Measurements from ENCODE around the gene PNPLA7. TPM values are rescaled to one million over a fixed set of nuclear protein-coding genes. Genes with fewer than 3 reads are reported as not detected.

PNPLA7 gene
- total RNA-seq, 1 experiment from 2014 or later = 1.3 TPM

- ChIA-PET CTCF (interaction anchor here (0.5 to 2.7 kb wide), 2 partner anchors 12 to 13 kb away, joined by 3 to 11 read pairs; no protein-coding TSS in a partner anchor), POLR2A (no interaction called here)
- Mint-ChIP-seq H3K4me1 (no peaks in the 10 kb centered on the region), H3K27ac (no peak overlapping the region), H3K9me3 (no peaks in the 10 kb centered on the region), H3K27me3 (ENCODE audit: low read depth) (no peaks in the 10 kb centered on the region), H3K36me3 (no peaks in the 10 kb centered on the region), H3K4me3 (no peak overlapping the region)
- TF ChIP-seq CBFB (CRISPR knock-in tag; IDR thresholded peaks at IDR 0.05; ENCODE audit: low read depth) = no peak
- TF ChIP-seq IRF2 (CRISPR knock-in tag; IDR thresholded peaks at IDR 0.05; ENCODE audit: borderline replicate concordance, low read depth) = no peak
- no peak for TF ChIP-seq CREB1 (CRISPR knock-in tag; IDR thresholded peaks at IDR 0.05)
- TF ChIP-seq CREM (CRISPR knock-in tag; IDR thresholded peaks at IDR 0.05) = no peak
- TF ChIP-seq, protein P1, sequence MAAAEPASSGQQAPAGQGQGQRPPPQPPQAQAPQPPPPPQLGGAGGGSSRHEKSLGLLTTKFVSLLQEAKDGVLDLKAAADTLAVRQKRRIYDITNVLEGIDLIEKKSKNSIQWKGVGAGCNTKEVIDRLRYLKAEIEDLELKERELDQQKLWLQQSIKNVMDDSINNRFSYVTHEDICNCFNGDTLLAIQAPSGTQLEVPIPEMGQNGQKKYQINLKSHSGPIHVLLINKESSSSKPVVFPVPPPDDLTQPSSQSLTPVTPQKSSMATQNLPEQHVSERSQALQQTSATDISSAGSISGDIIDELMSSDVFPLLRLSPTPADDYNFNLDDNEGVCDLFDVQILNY (CRISPR knock-in tag; IDR thresholded peaks at IDR 0.05) = no peak
- no peak for TF ChIP-seq E2F4 (CRISPR knock-in tag; IDR thresholded peaks at IDR 0.05; ENCODE audit: borderline replicate concordance, low read depth)
- ATAC-seq (no peak), DNase-seq (ENCODE audit: low spot score) (no peak)
Measured at GRCh38 chr9:137521405-137521985, 28.7 kb downstream of the PNPLA7 start.

GRCh38 chr9:137520614-137521404 is 29.4 kb downstream of the PNPLA7 start:
- ChIA-PET POLR2A (interaction anchor here (0.6 kb wide), 1 partner anchor 106 kb away, joined by 6 read pairs; no protein-coding TSS in a partner anchor), CTCF (interaction anchor here (1.1 kb wide), 1 partner anchor 14 kb away, joined by 5 read pairs; no protein-coding TSS in a partner anchor)
- H3K27ac Mint-ChIP-seq = no peak overlapping the region
- TF ChIP-seq OVOL2 (CRISPR knock-in tag; IDR thresholded peaks at IDR 0.05; ENCODE audit: borderline replicate concordance) (no peak), E2F4 (CRISPR knock-in tag; IDR thresholded peaks at IDR 0.05; ENCODE audit: borderline replicate concordance, low read depth) (no peak), ATF3 (CRISPR knock-in tag; conservative IDR thresholded peaks at IDR 0.05) (no peak), ARID4B (CRISPR knock-in tag; IDR thresholded peaks at IDR 0.05; ENCODE audit: borderline replicate concordance) (no peak)
- ATAC-seq = no peak
- DNase-seq (ENCODE audit: low spot score) = no peak
- no peaks in the 10 kb centered on the region for H3K9me3 Mint-ChIP-seq
- H3K4me3 Mint-ChIP-seq = no peak overlapping the region
- no peaks in the 10 kb centered on the region for H3K4me1 Mint-ChIP-seq
- H3K36me3 Mint-ChIP-seq = no peaks in the 10 kb centered on the region
- H3K27me3 Mint-ChIP-seq (ENCODE audit: low read depth) = no peaks in the 10 kb centered on the region

- no peak overlapping the region for H3K27ac Mint-ChIP-seq
- no peaks in the 10 kb centered on the region for H3K27me3 Mint-ChIP-seq (ENCODE audit: low read depth)
- no peak overlapping the region for H3K4me3 Mint-ChIP-seq
- no peaks in the 10 kb centered on the region for H3K4me1 Mint-ChIP-seq
- ChIA-PET POLR2A (no interaction called here), CTCF (no interaction called here)
- ATAC-seq (no peak), DNase-seq (ENCODE audit: low spot score) (no peak)
- no peaks in the 10 kb centered on the region for H3K9me3 Mint-ChIP-seq
- no peaks in the 10 kb centered on the region for H3K36me3 Mint-ChIP-seq
- TF ChIP-seq ZNF121 (CRISPR knock-in tag; IDR thresholded peaks at IDR 0.05) (no peak), KAT7 (CRISPR knock-in tag; IDR thresholded peaks at IDR 0.05; ENCODE audit: borderline replicate concordance) (no peak), TEAD4 (CRISPR knock-in tag; IDR thresholded peaks at IDR 0.05) (no peak), ETV6 (CRISPR knock-in tag; IDR thresholded peaks at IDR 0.05) (no peak), EMX1 (CRISPR knock-in tag; IDR thresholded peaks at IDR 0.05) (no peak), NFYB (CRISPR knock-in tag; conservative IDR thresholded peaks at IDR 0.05; ENCODE audit: low read depth) (no peak), SMAD4 (CRISPR knock-in tag; IDR thresholded peaks at IDR 0.05) (no peak), ZSCAN18 (CRISPR knock-in tag; IDR thresholded peaks at IDR 0.05) (no peak), ESRRA (CRISPR knock-in tag; IDR thresholded peaks at IDR 0.05; ENCODE audit: borderline replicate concordance) (no peak), CREB1 (CRISPR knock-in tag; IDR thresholded peaks at IDR 0.05) (no peak), NR3C1 (CRISPR knock-in tag; conservative IDR thresholded peaks at IDR 0.05; ENCODE audit: low read depth) (no peak)
- TF ChIP-seq, protein P2, sequence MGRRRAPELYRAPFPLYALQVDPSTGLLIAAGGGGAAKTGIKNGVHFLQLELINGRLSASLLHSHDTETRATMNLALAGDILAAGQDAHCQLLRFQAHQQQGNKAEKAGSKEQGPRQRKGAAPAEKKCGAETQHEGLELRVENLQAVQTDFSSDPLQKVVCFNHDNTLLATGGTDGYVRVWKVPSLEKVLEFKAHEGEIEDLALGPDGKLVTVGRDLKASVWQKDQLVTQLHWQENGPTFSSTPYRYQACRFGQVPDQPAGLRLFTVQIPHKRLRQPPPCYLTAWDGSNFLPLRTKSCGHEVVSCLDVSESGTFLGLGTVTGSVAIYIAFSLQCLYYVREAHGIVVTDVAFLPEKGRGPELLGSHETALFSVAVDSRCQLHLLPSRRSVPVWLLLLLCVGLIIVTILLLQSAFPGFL (CRISPR knock-in tag; IDR thresholded peaks at IDR 0.05; ENCODE audit: borderline replicate concordance) = no peak
Measured at GRCh38 chr9:137519553-137519952, 30.6 kb downstream of the PNPLA7 start.
